ENCODE data around the gene CBX1.

Gene CBX1

DNA sequence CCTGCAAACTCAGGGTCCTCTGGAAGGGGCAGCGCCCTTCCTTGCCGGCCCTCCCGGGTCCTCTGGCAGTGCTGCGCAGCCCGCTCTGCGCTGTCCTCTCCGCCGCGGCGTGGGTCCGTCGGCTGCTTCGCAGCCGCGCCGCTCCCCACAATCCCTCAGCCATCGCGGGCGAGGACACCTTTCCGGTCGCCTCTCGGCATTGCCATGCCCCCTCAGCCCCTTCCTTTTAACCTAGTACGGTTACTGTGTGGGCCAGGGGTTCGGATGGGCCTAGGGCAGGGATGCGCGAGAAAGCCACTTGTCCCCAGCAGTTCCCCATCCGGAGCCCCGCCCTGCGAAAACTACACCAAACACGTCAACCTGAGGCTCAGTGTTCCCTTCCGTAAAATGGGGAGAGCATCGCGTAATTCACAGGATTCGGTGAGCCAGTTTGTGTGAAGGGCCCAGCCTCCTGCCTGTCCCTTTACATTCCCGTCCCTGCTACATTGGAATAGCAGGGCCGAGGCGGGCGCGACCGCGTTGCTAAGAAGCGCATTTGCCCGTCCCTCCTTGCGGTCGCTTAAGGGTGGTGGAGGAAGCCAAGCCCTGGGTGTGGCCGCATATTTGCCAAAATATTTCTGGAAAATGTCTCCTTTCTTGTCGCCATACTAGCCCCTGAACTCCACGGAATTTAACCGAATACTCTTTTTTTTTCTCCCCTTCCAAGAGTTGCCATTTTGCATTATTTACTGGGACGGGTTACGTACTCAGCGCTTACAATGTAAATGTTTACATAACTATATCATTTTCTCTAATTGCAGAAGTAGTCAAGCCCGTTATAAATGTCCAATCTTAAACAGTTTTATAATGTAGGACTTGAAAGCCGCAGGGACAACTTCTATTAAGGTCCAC, 76.9 kb downstream of the CBX1 start:
- DNase-seq: no peak

- DNase-seq: peak; percentile 47
These were observed 77.7 kb downstream of the CBX1 start for GRCh38 chr17:48023400-48024148.

DNA sequence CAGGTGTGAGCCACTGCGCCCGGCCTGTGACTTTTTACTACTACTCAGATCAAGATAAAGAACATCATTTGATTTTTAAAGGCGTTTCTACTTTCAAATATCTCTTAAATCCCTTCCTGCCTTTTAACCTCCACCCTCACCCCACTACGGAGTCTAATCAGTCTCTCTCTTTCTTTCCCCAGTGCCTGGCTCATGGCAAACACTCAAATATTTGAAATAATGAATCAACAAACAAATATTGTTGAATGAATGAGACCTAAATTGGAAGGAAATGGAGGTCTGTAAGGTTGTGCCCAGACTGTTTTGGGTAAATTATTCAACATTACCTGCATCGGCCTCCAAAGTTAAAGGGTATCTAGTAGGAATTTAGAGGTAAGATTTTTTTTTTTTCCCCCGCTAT, 78.4 kb downstream of the CBX1 start:
- no peak for DNase-seq

DNA sequence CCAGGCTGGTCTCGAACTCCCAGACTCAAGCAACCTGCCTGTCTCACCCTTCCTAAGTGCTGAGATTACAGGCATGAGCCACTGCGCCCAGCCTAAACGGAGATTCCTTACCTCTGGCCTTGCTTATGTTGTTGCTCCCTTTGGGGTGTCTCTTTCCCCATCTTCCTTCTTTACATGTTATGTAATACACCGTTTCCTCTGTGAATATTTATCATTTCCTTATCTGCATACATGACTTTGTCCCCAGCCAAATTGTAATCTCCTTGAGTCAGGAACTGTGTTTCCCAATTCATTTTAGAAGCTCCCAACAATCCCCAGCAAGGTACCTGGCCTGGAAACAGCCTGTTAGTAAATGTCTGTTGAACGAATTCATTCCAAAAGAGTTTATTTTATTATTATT, 79.3 kb downstream of the CBX1 start:
- DNase-seq: no peak
